Measurements from ENCODE around the gene GLUD1.

DNA sequence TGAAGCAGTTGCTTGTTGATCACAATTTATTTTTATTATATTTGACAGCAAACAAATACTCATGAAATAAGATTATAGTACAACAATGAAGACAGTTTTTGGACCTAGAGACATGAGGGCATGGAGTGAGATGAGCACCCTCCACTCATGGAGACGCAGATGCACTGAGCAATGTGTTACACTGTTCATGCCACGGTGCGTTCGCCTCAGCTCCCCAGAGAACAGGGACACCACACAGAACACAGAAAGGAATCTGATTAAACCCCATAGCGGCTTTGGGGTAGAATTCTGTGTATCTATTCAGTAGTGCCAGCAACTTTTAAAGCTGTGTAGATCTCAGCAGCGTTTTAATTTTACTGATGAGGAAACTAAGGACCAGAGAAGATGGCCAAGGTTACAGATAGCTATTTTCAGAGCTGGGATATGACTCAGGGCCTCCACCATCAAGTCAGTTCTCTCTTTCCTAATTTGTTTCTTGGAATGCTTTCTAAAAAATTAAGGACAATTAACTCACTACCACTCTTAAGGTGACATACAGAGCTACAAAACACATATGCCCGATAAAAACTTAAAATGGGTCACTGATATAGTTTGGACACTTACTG lies 41.0 kb downstream of the GLUD1 start:
- TF ChIP-seq, protein P1, sequence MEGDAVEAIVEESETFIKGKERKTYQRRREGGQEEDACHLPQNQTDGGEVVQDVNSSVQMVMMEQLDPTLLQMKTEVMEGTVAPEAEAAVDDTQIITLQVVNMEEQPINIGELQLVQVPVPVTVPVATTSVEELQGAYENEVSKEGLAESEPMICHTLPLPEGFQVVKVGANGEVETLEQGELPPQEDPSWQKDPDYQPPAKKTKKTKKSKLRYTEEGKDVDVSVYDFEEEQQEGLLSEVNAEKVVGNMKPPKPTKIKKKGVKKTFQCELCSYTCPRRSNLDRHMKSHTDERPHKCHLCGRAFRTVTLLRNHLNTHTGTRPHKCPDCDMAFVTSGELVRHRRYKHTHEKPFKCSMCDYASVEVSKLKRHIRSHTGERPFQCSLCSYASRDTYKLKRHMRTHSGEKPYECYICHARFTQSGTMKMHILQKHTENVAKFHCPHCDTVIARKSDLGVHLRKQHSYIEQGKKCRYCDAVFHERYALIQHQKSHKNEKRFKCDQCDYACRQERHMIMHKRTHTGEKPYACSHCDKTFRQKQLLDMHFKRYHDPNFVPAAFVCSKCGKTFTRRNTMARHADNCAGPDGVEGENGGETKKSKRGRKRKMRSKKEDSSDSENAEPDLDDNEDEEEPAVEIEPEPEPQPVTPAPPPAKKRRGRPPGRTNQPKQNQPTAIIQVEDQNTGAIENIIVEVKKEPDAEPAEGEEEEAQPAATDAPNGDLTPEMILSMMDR (conservative IDR thresholded peaks at IDR 0.05 in 1 of 2, IDR thresholded peaks at IDR 0.05 in 1 of 2; ENCODE audit: extremely low read depth in 1 of 2, insufficient read depth in 1 of 2, low read depth in 1 of 2, low read length in 2 of 2), result no peak
- TF ChIP-seq EZH2 (IDR thresholded peaks at IDR 0.05; ENCODE audit: borderline replicate concordance, low read length), result no peak

Measured in mammary epithelial cell (primary cell).